ENCODE results near the gene FAM20A.
A peak's percentile ranks its signal among the peaks of the same experiment; 100 is the strongest.
"Not testable (repeated sequence)": the region's sequence is repeated elsewhere in the genome, so short reads cannot be mapped to it uniquely, and the experiment has no call there.

FAM20A gene

GRCh38 chr17:68587847-68588246 lies 13.3 kb downstream of the FAM20A start:
- no peak for DNase-seq

GRCh38 chr17:68587026-68587425 lies 14.1 kb downstream of the FAM20A start:
- no peak for DNase-seq

GRCh38 chr17:68585643-68586042 lies 15.5 kb downstream of the FAM20A start:
- no peak for DNase-seq

DNA sequence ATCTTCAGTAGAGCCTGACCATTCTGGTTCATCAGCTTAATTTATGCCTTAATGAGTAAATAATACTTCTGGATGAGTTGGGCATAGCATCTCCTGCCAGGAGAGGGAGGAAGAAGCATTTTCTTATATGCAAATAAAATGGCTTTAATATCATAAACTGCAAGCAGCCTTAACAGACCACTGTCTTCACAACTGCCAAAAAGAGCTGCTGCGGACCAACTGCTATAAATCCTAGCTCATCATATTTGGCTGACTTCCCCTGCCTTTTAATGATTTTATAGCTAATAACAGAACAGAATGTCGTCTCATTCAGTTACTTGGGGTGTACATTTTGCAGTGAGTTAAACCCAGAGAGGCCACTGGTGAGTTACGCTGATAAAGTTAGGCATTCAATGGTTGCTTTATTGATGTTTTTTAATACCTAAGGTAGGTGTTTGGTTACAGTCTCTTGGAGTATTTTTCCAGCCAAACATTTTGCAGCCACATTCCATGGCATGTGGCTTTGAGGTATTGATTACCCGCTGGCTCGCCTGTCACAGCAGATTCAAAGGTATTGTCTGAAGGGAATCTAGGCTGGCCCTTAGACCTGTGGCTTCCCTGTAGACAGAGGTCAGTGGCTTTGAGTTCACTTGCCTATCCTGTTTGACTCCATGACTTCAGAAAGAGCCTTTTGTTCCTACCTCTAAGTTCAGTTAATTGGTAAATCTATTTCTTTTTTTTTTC lies 16.4 kb downstream of the FAM20A start:
- no peak for DNase-seq

GRCh38 chr17:68582867-68583266 lies 18.3 kb downstream of the FAM20A start:
- not testable (repeated sequence) for DNase-seq

DNA sequence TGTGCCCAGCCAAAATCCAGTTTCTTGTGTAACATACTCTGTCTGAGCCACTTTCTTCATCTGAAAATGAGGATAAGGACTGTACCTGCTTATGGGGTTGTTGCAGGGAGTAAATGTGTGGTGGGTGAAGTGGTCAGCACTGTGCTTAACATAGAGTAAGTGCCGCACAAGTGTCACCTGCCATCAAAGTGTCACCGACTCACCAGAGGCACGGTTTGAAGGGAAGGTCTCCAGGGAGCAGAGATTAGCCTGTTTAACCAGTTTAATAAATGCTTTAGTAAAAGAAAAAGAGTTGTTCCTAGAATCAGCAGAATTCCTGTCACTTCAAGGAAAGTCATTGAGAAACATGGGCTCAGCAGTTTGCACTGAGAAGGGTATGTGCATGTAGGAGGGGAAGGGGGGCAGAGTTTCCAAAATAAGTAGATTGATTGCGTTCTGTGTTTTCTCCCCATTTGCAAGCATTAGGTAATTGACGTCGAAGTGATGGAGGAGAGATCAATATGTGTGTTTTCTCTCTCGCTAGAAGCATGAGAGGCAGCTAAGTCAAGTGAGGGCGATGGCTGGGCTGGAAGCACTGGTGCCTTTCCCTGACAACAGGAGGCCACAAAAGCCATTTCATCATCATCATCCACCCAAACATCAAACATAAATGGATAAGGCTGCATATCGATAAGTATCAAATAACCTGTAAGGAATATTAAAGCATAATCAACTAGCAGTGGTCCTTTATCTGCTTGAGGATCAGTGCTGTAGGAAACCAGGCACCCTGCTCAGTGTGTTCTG lies 19.1 kb downstream of the FAM20A start:
- DNase-seq: no peak

DNA sequence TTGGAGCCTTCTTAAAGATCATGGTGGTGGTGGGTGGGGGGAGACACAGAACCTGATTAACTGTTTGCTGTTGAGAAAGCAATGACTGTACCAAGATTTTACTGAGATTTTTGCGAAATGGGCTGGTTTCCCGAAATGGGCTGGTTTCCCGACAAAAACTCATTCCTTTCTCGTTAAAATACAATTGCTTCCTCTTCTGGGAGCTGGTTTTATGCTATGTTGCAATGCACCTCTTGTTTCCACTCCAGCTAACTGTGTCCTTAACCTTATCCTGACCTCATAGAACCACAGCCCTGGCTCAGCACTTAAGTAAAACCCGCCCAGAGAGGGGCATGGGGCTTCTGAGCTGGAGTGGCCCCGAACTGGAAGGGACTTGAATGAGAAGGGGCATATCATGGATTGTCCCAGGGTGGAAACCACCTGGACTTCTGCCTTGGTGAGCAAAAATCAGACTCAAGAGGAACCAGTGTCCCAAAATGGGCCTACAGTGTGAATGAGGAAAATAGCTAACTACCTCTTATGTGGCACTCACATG lies 20.9 kb downstream of the FAM20A start:
- DNase-seq: peak; percentile 77

DNA sequence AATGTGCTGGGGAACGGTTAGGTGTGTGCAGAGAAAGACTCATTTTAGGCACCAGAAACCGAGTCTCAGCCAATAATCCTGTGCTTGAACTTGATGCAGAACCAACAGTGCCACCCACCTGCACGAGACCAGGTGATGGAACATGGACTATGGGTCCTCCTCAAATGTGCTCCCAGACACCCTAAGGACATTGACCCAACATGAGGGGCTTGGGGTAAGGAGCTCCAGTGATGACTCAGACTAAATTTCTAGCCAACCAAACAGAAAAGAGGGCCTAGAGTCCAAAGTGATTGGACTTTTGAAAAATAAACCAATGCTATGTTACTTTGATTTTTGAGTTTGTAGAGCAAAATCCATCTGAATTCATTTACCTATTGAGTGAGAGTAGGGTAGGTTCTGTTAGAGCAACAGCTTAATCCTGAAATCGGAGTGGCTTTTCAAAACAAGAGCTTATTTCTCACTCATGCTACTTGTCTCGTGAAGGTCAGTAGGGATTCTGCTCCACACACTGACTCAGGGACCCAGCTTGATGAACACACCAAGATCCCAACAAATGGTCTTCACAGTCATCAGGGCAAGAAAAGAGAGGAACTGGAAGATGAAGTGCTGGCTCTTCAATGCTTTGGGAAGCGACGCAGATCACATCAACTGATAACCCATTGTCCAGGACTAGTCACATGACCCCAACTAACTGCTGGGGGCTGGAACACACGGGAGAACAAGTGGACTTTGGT lies 21.8 kb downstream of the FAM20A start:
- no peak for DNase-seq

DNA sequence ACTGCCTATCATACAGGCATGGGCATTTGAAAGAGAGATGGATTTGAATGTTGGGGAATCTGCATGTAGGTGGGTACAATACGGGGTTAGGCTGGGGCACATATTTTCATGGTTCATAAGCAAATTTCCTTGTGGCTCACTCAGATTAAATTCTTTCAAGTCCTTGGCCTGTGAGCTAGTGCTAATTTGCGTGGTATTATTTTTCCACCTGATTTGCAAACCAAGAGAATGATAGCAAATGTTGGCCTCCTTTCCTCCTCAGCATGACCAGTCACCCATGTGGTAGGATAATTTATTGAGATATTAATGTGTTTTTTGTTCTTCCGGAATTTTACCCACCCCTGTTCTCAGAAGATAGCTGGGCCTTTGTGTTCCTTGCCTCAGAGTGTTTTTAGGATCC lies 22.9 kb downstream of the FAM20A start:
- no peak for DNase-seq

GRCh38 chr17:68577497-68577821 lies 23.7 kb downstream of the FAM20A start:
- DNase-seq: no peak

- DNase-seq: peak; percentile 76
Measured at GRCh38 chr17:68576811-68577496, 24.2 kb downstream of the FAM20A start.

- DNase-seq: no peak
Measured at GRCh38 chr17:68576137-68576536, 25.0 kb downstream of the FAM20A start.

DNA sequence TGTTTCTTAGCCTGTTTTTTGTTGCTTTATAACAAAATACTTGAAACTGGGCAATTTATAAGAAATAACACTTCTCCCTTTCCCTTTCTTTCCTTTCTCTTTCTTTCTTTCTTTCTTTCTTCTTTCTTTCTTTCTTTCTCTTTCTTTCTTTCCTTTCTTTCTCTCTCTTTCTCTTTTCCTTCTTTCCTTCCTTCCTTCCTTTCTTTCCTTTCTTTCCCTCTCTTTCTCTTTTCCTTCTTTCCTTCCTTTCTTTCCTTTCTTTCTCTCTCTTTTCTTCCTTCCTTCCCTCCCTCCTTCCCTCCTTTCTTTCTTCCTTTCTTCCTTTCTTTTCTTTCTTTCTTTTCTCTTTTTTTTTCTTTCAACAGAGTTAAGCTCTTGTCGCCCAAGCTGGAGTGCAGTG lies 27.8 kb downstream of the FAM20A start:
- no peak for DNase-seq

DNA sequence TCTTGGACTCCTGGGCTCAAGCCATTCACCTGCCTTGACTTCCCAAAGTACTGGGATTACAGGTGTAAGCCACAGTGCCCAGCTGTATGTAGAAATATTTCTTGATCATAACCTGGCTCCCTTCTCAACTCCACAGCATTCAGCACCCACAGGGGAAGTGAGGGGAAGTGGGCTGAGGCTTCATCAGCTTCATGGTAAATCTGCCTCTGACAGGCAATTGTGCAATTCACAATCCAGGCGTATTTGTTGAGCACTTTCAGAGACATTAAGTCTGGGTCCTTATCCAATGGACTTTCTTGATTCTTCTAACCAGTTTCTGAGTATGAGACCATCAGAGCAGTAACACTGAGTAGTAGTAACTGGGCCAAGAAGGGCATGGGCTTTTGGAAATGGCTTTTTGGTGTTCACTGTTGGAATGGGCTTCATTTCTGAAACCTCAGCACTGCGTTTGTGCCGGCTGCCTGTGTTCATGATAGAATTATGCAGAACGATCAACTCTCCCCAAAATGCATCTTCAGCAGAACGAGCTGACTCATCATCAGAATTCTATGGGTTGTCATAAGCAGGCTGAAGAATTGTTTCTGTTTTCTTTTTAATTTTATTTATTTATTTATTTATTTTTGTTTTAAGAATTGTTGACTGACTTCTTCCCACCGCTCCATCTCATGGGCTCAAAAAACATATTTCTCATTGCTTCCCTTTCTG lies 28.9 kb downstream of the FAM20A start:
- DNase-seq: no peak

GRCh38 chr17:68570526-68570925 lies 30.6 kb downstream of the FAM20A start:
- no peak for DNase-seq

DNA sequence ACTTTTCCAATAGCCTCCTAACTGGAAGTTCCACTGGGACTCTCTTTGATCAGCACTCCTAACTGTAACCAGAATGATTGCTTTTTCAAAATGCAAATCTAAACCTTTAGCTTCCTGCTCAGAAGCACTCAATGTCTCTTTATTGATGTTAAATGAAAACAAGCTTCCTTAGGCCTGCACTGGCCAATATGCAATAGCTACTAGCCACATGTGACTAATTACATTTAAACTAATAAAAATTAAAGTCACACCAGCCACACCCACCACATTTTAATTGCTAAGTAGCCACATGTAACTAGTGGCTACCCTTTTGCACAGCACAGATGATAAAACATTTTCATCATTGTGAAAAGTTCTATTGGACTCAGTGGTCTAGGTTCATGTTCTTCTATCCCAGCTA lies 31.8 kb downstream of the FAM20A start:
- no peak for DNase-seq

GRCh38 chr17:68568581-68568980 lies 32.6 kb downstream of the FAM20A start:
- DNase-seq: no peak

- no peak for DNase-seq
Measured at GRCh38 chr17:68567581-68567980, 33.6 kb downstream of the FAM20A start.

DNA sequence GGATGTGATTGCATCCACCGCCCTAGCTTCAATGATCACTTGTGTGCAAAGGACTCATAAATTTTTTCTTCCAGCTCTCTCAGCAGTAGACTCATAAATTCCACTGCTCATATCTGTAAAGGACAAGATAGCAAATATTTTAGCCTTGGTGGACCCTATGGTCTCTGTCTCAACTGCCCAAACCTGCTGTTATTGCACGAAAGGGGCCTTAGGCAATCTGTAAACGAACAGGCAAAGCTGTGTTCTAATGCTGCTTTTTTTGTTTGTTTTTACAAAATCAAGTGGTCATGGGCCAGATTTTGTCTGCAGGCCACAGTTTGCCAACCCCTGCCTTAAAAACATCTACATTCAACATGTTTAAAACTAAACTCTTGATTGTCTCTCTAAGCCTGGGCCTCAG lies 34.1 kb downstream of the FAM20A start:
- no peak for DNase-seq

DNA sequence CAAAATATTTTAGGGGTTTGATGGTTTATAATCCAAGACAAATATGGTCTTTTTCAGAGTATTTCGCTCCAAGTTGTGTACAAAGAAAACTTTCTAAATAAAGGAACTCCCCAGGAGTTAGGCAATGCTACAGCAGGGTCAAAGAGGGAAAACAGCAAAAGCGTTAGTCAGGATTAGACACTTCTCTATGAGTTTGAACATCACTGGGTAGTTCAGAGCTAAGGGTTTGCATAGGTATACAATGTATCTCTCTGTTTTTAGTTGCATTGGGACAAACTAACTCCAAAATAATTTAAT lies 34.8 kb downstream of the FAM20A start:
- DNase-seq: no peak

DNA sequence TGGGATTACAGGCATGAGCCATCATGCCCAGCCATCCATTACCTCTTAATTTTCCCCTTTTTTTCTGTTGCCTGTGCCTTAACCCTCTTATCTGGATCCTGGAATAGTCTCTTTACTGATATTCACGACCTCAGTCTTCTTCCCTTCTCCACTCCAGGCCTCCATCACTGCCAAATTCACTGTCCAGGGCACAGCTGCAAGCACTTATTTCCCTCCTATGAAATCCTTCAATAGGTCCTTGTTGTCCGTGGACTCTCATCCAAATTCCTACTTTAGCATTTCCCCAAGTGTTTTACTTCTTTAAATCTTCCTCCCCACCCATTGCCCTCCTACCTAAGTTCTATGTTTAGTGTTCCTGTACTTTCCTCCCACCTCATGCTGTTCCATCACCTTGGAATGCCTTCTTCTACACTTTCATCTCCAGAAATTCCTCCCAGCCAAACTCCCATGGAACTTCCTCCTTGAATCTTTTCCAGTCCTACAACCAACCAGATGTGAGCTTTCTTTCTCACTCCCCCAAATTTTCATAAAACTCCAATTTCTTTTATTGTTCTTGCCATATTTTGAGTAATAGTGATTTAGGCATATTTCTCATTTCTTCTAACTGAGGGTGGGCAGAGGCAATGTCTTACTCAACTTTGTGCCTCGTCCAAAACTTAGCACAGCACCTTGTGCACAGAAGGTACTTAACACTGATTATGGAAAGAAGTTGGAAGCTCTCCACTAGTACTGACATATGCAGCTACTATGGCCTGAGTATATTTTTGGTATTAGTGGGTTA lies 35.3 kb downstream of the FAM20A start:
- no peak for DNase-seq

All from fibroblast of skin of right biceps (primary cell).